ENCODE results near the gene SGCD.

Gene SGCD

DNA sequence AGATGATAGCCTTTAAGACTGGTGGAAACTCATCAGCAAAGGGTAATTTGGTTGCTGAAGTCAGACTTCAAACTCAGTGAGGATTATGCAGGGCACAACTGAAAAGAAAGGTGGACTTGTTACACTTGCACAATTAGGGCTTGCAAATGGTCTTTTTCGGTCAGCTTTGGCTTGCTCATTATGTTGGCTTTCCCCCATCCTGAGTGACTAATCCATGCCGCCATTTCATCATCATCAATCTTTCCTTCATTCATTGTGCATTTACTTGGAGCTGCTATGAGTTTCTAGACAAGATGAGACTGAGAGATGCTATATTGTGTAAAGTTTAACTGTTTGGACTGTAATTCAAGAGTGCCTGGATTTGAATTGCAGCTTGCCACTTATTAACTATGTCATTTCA lies 388.3 kb downstream of the SGCD start:
- no peak for DNase-seq

DNA sequence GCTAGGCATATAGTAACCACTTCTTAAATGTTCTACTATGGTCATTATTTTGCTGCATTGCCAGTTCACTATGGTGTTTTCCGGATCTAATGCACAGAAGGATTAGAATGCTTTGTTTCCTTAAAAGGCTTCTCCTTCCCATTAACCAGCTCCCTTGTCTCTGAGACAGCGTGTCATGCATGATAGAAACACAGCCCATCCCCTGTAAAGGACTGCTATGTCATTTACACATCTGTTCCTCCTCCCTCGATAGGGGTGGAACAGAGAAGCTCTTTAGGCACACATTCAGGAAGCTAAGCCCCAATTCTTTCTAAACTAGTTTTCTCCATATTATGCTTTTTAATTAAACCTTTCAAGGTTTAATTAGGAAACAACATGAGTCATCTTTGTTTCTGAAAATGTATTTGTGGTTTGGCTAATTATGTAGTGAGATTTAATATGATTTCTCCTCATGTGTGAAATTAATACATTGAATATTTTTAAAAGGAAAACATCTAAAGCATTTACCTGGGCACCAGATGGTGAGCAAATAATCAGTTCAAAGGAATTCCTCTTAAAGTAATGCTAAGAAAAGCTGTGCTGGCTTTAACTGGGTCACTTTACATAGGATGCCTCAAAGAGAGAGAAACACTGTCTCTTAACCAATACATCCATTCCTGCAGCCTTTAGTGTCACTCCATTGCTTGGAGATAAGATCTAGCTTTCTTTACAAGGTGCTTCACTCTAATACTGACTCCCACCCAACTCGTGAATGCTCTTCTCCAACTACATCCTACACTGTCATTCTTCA lies 389.8 kb downstream of the SGCD start:
- DNase-seq, result no peak

- DNase-seq, result no peak
These were observed 392.0 kb downstream of the SGCD start for GRCh38 chr5:156718985-156719384.

DNA sequence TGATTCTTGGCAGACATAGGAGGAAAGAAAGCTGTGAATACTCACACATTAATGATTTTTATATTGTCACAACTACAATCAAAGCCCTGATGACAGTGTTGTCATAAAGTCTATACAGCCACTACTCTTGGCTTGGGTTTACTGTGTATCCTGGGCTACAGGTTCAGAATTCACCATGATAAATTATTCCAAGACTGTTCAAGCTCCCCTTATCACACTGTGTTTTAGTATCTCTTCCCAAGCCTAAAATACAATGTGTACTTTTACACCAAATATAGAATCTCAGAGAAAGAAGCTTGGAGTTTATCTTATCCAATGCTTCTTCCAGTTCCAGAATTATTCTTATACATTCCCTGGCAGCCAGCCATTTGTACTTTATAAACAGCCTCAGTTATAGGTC lies 395.4 kb downstream of the SGCD start:
- DNase-seq, result no peak

- DNase-seq, result no peak
These were observed 408.5 kb downstream of the SGCD start for GRCh38 chr5:156735477-156735876.

GRCh38 chr5:156741516-156741915 lies 414.6 kb downstream of the SGCD start:
- no peak for DNase-seq

GRCh38 chr5:156753846-156754245 lies 426.9 kb downstream of the SGCD start:
- DNase-seq, result peak; percentile 29

DNA sequence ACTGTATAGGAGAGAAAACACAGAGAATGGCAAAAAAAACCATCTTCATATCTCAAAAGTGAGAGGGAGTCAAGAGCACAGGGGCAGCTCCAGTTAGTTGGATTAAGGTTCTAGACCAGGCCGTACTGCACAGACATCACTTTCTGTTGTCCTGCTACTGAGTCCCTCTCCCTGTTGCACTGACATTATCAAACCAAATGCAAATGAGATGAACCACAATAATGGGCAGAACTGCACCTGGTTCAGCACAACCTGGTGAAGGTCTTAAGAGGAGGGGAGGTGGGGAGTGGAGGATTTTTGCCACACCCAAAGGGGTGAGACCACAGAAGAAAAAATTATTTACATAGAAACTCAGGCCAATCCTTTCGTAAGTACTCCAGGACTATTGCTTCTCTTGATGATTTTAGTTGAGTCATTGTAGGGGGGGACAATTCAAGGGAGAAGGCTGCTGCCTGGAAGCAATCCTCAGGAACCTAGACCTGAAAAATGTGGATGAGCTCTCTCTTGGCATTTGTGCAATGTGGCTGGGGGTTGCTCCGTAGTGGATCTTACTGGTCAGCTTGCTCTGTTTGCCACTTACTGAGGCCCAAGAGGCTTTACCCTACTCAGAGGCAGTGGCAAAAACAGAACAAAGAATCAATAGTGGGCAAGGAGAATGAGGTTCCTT lies 428.6 kb downstream of the SGCD start:
- DNase-seq, result no peak

- DNase-seq, result no peak
These were observed 431.2 kb downstream of the SGCD start for GRCh38 chr5:156758011-156758791.

- DNase-seq, result no peak
These were observed 432.2 kb downstream of the SGCD start for GRCh38 chr5:156759156-156759555.

DNA sequence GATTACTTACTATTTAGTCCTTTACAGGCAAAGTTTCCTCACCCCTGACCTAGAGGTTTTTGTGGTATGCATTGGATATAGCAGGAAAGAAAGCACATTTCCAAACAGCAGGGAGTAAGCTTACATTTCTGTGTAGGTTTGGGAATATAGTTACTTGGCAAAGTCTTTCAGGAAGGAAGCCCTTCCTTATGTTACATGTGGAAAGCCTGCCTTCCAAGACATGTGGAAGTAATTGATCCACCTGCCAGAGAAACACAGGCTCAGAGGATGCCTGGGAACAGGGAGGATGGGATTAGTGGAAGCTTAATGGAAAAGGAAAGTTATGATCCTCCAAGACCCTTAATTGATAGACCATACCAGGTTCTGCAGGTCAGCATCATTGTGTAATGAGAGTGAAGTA lies 435.8 kb downstream of the SGCD start:
- no peak for DNase-seq

DNA sequence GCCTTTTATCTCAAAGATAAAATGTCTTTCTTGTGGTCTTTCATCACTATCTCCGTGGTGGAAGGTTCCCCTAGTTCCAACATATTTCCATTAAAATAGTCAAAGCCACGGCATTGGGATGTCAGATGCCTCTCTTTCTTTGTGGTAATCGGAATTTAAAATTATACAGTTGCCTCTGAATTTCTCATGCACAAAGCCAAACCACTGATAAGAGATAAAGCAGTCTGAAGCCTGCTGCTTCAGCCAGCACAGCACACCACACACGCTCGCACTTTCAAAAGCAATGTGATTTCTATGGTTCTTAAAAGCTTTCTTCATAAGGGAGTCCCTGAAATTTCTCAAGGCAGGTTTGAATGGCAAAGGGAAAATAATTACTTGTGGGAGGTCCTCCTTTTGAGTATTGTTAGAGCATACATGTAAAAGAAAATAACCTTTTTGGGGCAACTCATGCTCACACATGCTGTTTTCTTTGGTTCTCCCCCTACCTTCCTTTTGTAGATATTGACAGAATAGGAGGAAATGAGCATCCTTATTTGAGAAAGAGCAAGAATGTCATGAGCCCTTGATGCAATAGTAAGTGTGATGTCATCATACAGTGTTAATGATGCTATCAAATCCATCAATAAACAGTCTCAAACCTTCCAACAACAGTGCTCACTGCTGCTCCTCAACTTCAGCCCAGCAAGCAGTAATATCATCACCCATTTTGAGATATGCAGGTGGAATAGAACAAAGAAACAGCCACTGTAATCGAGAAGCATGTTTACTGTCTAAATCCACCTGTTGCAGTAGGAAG lies 437.4 kb downstream of the SGCD start:
- DNase-seq, result no peak

DNA sequence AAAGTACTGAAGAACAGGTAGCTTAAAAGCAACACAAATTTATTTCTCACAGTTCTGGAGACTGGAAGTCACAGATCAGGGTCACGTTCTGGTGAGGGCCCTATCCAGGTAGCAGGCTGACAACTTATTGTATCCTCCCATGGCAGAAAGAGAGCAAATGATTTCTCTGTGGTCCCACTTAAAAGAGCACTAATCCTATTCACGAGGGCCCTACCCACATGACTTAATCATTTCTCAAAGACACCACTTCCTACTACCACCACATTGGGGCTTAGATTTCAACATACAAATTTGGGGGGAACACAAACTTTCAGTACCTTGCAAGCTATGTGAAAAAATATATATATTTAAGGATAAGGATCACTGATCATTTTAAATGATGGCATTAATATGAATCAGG lies 447.3 kb downstream of the SGCD start:
- no peak for DNase-seq

DNA sequence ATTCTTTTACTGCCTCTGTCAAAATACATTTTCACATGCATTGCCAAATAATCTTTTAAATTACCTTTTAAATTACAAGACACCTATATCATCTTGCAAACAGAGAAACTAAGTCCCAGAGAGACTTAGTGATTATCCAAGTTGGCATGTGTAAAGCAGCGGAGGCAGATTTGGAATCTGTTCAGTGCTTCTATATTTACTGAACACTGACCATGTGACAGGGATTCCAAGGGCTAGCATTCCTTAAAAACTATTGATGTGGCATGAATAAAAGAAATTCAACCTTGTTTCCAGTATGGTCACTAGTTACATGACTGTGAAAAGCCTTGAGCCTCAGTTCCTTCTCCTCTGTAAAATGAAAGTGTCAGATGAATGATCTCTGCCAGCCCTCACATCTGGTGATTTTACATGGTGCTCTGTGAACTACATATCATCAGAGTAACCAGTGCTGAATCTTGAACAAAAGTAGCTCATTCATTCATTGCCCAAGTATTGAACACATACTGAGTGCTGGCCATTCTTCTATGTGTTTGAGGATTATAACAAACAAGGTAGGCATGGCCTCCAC lies 451.3 kb downstream of the SGCD start:
- no peak for DNase-seq

DNA sequence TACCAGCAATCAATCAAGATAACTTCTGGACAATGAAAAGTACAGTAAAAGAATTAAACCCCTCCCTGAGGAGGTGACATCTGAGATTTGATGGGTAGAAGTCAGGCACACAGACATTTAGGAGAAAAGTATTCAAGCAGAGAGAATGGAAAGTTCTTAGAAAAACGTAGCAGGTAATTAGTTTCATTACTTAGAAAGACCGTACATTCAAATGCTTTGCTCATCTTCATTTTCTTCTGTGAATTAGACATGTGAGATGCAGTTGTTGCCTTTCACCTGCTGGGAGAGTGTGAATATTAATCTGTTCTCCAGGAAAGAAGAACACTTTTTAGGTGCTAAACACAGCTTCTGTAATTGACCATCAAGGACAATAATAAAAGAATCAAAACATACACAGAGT lies 451.8 kb downstream of the SGCD start:
- no peak for DNase-seq

- DNase-seq, result no peak
These were observed 452.5 kb downstream of the SGCD start for GRCh38 chr5:156779436-156779835.

- DNase-seq, result no peak
These were observed 456.1 kb downstream of the SGCD start for GRCh38 chr5:156783092-156783491.

GRCh38 chr5:156794687-156795086 lies 467.7 kb downstream of the SGCD start:
- DNase-seq, result no peak

DNA sequence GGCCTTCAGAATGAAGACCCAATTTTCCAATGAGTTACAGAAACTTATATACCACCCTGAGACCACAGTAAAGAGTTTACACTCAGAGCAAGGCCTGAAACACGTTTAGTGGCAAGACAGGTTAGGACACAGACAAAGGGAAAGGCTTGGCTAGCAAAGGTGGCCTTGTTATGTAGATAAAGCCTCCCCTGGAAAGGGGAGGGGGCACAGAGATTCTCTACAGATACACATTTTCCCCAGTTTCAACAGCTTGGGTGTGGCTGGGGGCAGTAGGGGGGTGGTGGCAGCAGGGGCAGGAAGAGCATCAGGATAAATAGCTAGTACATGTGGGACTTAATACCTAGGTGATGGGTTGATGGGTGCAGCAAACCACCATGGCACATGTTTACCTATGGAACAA lies 471.2 kb downstream of the SGCD start:
- no peak for DNase-seq

GRCh38 chr5:156799171-156799570 lies 472.2 kb downstream of the SGCD start:
- no peak for DNase-seq

- no peak for DNase-seq
These were observed 474.0 kb downstream of the SGCD start for GRCh38 chr5:156800929-156801328.

- DNase-seq, result no peak
These were observed 475.5 kb downstream of the SGCD start for GRCh38 chr5:156802501-156802900.

DNA sequence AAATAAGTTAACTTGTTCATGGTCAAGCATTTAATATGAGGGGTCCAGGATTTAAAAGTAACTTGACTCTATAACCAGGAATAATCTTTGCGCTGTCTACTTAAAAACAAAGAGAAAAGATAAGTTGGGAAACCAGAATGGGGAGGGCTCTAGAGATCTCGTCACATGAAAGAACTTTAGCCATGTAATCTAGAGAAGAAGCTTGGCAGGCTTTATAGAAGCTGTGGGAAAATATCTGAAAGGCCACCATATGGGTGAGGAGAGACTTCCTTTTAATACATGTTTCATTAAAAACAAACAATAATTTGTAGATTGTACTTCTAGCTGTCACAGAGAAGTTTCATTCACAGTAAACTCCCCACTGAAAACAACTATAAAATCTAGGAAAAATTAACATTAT lies 476.4 kb downstream of the SGCD start:
- no peak for DNase-seq

All from activated CD4-positive, alpha-beta T cell treated with anti-CD3 and anti-CD28 coated beads, Interleukin-10, Interleukin-2, amounts not matched to agents 100 ng/mL and 50 ng/mL, durations not matched to agents 16 hours and 8 hours (primary cell).